Activated naive CD4-positive, alpha-beta T cell treated with anti-CD3 and anti-CD28 coated beads, Interleukin-2, amount 50 U/mL, for 16 hours (primary cell): Measurements from ENCODE around the gene NANOS3.
A peak's percentile ranks its signal among the peaks of the same experiment; 100 is the strongest.

Source experiments
- DNase-seq: peaks from one replicate; pipeline ENCODE4 v3.0.0-alpha.2; 2020

The NANOS3 gene

GRCh38 chr19:13864667-13865570 is 12.0 kb upstream of the NANOS3 start:
- no peak for DNase-seq

- DNase-seq: no peak
Observed at GRCh38 chr19:13865571-13866462, 11.1 kb upstream of the NANOS3 start.

- no peak for DNase-seq
Observed at GRCh38 chr19:13866463-13867046, 10.4 kb upstream of the NANOS3 start.

GRCh38 chr19:13868663-13869062 is 8.3 kb upstream of the NANOS3 start:
- DNase-seq: no peak

GRCh38 chr19:13869281-13869680 is 7.7 kb upstream of the NANOS3 start:
- no peak for DNase-seq

- DNase-seq: no peak
Observed at GRCh38 chr19:13870873-13871272, 6.1 kb upstream of the NANOS3 start.

- DNase-seq: no peak
Observed at GRCh38 chr19:13872339-13872694, 4.6 kb upstream of the NANOS3 start.

- DNase-seq: peak; percentile 44
Observed at GRCh38 chr19:13872695-13873389, 4.1 kb upstream of the NANOS3 start.

GRCh38 chr19:13873834-13874515 is 3.0 kb upstream of the NANOS3 start:
- no peak for DNase-seq

- no peak for DNase-seq
Observed at GRCh38 chr19:13875824-13876223, 1.1 kb upstream of the NANOS3 start.

GRCh38 chr19:13877303-13877702 is 369 bp downstream of the NANOS3 start:
- no peak for DNase-seq

- peak; percentile 99 for DNase-seq
Observed at GRCh38 chr19:13880059-13881043, 3.4 kb downstream of the NANOS3 start.

GRCh38 chr19:13881251-13881691 is 4.3 kb downstream of the NANOS3 start:
- no peak for DNase-seq

- DNase-seq: peak; percentile 26
Observed at GRCh38 chr19:13881692-13882418, 4.9 kb downstream of the NANOS3 start.

- no peak for DNase-seq
Observed at GRCh38 chr19:13882419-13882795, 5.5 kb downstream of the NANOS3 start.

- no peak for DNase-seq
Observed at GRCh38 chr19:13882836-13883235, 5.9 kb downstream of the NANOS3 start.

- DNase-seq: no peak
Observed at GRCh38 chr19:13883516-13884064, 6.7 kb downstream of the NANOS3 start.

GRCh38 chr19:13884726-13885591 is 8.0 kb downstream of the NANOS3 start:
- DNase-seq: no peak

GRCh38 chr19:13885826-13886365 is 9.0 kb downstream of the NANOS3 start:
- no peak for DNase-seq
